ENCODE data around the gene MTCP1.
A peak's percentile ranks its signal among the peaks of the same experiment; 100 is the strongest.

The MTCP1 gene

DNA sequence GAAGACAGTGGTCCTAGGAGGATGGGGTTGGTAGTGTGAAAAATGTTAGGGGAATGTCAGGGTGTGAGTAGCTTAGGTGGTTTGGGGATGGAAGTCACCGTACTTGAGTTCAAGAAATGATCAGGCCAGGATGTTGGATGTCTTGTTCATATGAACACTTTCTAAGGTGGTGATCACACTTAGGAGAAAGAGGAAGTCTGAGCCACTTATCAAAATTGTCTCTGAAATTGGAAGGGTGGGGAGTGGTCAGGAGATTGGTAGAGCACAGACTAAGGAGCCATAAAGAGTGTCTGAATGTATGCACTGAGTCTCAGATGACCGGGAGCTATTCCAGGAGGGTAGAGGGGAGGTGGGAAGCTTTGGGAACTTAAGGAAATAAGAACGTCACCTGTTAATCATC is 17.3 kb downstream of the MTCP1 start:
- no peak for DNase-seq

DNA sequence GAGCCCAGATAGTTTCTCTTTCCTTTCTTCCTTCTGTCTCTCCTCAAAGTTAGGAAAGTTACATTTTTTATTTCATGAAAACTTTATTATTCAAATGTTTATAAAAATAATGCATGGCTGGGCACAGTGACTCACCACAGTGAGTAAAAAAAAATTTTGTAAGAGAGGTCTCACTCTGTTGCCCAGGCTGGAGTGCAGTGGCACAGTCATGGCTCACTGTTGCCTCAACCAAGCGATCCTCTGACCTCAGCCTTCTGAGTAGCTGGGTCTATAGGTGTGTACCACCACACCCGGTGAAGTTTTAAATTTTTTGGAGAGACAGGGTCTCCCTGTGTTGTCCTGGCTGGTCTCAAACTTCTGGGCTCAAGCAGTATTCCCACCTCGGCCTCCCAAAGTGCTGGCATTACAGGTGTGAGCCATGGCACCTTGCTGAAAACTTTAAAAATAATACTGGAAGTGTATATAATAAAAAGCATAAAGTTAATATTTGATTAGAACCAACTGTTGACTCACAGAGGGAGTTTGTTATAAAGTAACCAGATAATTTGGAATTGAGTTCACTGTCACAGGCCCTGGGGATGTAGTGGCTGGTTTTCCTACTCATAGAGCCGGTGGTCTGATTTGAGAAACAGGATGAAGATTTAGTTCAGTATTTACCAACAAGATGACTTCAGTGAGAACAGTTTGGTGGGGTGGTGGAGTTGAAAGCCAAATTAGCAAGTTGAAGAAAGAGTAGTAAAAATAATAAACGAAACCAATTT is 18.0 kb downstream of the MTCP1 start:
- DNase-seq: no peak

DNA sequence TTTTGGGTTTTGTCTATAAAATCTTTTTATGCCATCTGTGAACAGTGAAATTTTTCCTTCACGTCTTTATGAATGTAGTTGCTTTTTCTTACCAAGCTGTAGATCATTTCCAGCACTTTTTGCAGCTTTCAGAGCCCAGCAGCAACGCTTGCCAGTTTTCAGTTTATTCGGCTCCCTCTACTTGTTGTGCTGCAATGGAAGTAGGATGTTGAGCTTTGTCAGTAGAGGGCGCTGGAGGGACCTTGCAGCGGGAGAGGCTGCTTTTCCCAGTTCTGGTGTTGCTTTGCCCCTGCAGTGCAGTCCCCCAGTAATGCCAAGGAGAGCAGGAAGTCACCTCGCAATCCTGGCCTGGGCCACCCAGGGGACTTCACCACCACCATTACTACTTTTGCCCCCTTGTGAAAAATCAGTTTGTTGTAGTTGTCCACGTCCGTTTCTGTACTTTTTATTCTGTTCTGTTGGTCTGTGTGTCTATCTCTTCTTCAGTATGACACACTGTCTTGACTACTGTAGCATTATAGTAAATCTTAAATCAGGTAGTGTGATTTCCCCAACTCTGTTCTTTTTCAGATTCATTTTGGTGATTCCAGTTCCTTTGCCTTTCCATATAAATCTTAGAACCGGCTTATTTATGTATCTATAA is 21.8 kb downstream of the MTCP1 start:
- DNase-seq: peak; percentile 57

DNA sequence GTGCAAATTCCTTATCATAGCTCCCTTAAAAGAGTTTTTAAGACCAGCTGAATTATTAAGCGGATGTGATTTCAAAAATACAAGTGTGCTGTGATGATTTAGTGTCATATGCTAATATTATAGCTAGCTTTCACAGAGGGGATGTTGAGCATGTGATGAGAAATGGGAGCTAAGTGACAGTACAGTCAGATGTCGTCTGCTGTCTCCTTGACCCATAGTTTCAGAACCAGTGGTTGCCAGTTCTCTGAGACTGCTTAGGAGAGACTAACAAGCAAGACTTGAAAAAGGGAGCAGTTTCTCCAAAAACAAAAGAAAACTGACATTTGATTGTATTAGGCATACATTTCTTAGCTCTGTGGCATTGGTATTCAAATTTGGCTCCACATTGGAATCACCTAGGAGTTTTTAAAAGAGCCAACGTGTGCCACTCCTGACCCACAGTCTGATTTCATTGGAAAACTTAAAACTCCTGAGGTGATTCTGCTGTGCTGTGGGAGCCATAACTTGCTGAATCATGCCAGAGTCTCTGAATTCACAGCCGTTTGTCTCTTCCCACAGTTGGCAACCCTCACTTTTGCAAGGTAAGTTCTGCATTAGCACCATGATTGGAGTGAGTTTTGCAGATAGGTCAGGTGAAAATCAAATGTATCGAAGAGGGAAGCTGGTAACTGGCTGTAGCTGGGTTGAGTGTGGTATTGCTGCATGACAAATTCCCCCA is 24.0 kb downstream of the MTCP1 start:
- DNase-seq: no peak

DNA sequence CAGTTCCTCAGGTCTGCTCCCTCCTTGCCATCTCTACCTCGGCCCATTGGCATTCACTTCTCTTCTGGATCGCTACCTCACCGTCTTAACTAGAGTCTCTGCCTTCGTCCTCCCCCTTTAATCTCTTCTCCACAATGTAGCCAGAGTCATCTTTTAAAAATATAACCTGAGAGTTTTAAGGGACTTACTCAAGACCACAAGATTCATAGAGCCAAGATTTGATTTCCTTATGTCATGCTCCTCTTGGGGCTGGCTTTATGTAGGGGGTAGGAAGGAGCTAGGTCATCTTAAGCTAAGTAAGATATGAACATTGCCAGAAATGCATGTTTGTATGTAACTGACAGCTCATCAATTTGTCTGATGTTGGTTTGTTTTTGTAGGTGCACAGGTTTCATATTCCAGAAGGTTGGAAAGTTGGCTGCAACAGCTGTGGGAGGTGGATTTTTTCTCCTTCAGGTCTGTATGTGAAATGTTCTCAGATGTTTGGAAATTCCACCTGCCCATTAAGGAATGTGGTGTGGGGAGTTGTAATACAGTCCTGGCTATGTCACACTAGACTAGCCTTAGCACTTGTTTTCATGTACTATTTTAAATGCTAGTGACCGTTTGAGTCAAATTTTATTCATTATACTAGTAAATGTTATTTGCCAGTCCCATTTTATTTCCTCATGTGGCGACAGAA is 24.7 kb downstream of the MTCP1 start:
- no peak for DNase-seq

DNA sequence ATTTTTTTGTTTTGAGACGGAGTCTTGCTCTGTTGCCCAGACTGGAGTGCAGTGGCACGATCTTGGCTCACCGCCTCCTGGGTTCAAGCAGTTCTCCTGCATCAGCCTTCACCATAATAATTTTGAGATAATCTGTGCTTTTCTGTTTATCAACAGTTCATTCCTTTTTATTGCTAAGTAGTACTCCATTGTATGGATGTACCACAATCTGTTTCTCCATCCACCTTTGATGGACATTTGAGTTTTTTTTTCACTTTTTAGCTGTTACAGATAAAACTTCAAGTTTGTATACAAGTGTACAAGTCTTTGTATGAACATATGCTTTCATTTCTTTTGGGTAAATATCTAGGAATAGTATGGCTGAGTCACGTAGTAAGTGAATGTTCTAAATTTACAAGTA is 35.2 kb downstream of the MTCP1 start:
- DNase-seq: no peak

DNA sequence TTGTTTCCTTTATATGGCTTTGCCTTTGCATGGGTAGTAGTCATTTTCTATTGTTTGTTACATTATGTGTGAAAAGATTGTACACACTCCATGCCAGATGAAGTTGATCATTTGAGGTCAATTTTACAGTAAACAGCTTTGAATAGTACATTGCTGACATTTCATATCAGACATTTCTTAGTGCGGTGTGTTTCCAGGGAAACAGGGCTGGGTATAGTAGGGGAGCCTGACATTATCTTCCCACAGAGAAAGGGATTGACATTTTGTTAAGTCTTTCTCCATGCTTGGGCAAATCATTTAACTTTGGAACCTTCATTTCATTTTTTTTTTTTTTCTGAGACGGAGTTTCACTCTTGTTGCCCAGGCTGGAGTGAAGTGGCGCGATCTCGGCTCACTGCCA is 39.3 kb downstream of the MTCP1 start:
- no peak for DNase-seq

DNA sequence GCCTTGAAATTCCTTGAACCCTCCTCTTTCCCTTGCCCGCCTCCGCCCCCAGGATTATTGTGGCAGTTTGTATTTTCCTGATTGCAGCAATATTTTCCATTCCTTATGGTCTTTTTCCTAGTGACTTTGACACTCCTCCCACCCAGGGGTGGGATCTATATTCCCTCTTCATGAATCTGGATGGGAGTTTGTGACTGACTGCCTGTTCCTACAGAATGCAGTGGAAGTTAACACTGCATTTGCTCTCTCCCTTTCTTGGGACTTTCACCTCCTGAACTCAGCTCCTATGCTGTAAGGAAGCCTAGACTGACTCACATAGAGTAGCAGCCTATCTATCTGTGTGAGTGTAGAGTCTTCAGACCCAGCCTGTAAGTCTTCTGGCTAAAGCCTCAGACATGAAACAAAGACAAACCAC is 42.1 kb downstream of the MTCP1 start:
- DNase-seq: no peak

DNA sequence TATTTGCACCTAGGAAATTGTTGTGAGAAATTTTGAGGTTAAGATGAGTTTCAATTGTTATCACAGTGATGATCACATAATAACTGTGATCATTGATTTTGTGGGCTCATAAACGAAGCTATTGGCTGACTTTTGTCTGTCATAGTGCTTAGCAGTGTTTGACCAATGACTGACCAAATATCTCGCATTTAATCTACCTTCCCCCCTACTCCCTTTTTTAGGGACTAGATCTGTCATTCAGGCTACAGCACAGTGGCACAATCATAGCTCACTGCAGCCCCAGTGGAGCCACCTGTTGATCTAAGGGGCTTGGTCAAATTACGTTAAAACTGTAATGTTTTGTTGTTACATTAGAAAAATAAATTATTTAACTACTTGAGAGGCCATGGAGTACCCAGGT is 42.8 kb downstream of the MTCP1 start:
- DNase-seq: no peak

DNA sequence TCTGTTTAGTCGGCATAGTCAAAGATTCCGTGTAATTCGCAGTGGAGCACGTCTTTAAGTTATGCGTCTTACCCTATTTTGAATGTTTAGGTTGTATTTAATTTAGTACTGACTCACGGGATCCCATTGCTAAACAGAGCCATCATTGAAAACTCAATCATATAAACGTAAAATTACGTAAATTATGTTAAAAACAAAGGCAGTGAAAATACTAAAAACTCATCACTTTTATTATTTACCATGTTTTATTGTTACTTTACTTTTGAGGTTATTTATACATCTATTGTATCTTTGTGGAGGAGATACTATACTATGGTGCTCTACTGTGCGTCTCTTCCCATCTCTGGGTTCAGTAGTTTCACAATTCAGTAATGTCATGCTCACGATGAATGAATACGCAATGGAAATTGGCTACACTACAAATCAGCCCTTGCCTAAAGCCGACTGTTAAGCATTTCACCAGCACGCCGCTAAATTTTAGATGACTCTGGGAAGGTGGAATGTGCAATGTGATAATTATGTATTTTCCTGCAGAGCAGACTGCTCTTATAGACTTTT is 43.3 kb downstream of the MTCP1 start:
- DNase-seq: peak; percentile 12

DNA sequence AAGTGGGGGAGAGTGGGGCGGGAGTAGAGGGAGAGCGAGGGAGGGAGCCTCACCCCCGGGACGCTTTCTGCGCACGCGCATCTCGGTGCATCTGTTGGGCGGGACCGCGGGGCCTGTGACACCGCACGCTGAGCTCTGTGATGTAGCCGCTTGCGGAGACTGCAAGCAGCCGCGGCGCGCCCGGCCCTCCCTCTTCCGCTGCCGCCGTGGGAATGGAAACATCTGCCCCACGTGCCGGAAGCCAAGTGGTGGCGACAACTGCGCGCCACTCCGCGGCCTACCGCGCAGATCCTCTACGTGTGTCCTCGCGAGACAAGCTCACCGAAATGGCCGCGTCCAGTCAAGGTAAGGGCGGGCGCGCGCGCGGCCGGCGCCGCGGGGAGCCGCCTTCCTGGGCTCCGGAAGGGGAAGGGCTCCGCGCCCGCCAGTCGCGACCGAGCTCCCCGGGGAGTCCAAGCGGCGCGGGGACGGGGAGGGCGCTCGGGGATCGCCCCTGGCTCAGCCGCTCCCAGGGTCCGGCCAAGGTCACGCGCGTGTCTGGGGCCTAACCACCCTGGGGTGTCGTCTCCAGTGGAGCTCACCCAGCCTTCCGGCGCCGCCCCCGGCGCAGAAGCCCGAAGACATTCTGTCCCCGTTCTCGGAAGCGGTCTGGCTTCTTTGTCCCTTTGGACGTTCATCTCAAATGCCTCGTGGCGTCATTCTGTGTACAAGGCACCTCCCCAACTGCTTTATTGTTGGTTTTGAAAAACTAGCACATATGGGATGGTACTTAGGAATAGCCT is 44.0 kb downstream of the MTCP1 start, which contains the start of gene FUNDC2:
Gene FUNDC2, plus strand, starts transcription at position 118 of the 782 bp plus-strand sequence. Its CDS starts 95 bp downstream, at position 213.
- DNase-seq: peak; percentile 93

DNA sequence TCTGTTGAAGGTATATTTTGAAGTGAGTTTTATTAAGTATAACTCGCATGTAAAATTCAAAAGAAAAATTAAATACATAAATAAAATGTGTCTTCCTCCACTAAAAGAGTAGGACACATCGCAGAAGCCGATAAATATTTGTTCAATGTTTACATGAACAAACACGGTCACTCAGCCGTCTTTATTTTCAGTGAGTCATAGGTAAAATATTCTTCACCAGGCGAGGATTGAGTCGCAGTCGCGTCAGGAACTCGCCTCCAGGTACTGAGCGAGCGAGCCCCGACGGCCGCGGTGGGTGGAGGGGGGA is 44.6 kb downstream of the MTCP1 start:
- no peak for DNase-seq

DNA sequence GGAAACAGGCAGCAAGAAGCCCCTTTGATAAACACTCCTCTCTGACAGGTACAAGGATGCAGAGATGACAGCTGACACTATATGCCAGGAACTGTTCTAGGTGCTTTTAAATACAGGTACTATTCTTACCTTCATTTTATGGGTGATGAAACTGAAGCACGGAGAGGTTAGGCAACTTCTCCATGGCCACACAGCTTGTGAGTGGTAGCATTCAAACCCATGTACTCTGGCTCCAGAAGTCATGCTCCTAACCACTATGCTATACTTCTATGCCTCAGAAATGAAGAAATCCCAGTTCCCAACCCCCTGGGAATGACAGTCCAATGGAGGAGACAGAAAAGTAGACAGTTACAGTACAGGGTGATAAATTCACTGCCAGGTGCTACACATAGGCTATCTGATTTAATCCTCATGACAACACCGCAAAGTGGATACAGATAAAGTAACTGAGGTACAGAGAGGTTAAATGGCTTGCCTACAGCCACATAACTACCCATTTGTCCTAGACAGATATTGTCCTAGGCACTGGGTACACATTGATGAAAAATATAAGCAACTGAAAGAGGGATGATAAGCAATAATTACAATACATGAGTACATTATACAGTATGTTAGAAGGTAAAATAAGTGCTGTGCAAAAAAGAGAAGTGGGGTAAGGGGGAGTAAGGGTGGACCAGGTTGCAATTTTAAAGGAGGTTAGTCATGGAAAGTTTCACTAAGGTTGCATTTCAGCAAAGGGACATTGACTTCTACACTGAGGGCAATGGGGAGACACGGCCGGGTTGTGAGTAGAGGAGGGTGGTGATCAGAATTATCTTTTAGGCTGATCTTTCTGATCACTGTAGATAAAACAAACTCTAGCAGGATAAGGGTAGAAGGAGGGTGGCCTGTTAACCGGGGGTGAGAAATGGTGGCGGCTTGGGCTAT is 46.8 kb downstream of the MTCP1 start:
- no peak for DNase-seq

DNA sequence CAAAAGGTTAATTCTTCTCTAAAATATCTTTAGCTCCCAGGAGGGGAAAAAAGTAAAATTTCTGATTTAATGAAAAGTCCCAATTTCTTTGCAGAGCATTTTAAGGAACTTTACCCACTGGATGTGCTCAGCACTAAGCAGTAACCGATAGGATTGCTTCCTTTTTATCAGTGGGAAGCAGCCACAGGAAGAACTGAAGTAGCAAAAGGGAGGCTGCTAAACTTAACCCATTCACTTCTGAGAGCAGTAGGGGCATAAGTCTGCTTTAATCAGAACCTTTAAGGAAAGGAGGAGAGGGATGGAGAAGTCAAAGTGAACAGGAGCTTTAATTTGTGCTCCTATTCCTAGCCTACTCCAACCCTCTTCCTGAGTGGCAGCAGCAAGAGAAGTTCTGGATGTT is 48.4 kb downstream of the MTCP1 start, which contains the start of gene F8:
Gene F8, minus strand, starts transcription at position 139 of the 400 bp plus-strand sequence. CDS start 171 bp downstream, outside the sequence.
- DNase-seq: no peak

DNA sequence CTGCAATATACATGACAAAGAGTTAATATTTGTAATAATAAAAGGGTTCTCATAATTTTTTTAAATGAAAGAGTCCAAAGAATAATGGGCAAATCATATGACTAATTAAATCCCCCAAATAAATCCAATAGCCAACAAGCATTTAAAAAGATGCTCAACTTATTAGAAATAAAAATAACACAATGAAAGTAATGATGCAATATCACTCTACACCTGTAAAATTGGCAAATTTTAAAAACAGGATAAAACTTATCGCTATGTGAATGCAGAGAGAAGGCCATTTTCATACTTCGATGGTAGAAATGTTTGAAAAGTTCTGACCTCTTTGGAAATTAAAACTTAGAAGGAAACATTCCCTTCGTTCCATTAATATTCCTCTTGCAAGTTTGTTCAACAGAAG is 50.3 kb downstream of the MTCP1 start:
- DNase-seq: no peak
